Panc1 (cell line): Measurements from ENCODE around the gene KRTAP5-3. TPM values are rescaled to one million over a fixed set of nuclear protein-coding genes. Genes with fewer than 3 reads are reported as not detected.
A peak's percentile ranks its signal among the peaks of the same experiment; 100 is the strongest.

Experiments
- ATAC-seq: fragments of 200-7000 bp; cut with Tn5 transposase; 2 replicates; pipeline ENCODE4 v1.9.1; 2020; ENCODE audit warnings: mild to moderate bottlenecking, moderate library complexity
- BruUV-seq: library from RNA; stranded (reverse); fragments of 400-500 nt; replicated peaks from 2 replicates; lab custom pipeline; 2021; lab: Mats Ljungman, UMichigan
- CTCF ChIA-PET: fragments of 300-600 bp; sonication (Branson Sonifier 250); formaldehyde crosslinking; loops from one replicate; lab custom pipeline; 2022; ENCODE audit warnings: antibody characterized with exemption; lab: Charles Lee
- POLR2A ChIA-PET: fragments of 300-600 bp; sonication (Branson Sonifier 250); formaldehyde crosslinking; loops from one replicate; lab custom pipeline; 2022; ENCODE audit warnings: antibody characterized with exemption; lab: Charles Lee
- DNase-seq: peaks from one replicate; pipeline ENCODE4 v3.0.0-alpha.2; 2010; ENCODE audit warnings: low read depth, low spot score
- H3K27ac ChIP-seq: 2 replicates; pipeline ENCODE4 v1.5.1; 2011; ENCODE audit warnings: mild to moderate bottlenecking, low read length, inconsistent platforms
- H3K27me3 ChIP-seq: fragments of 200-500 bp; sonication (Bioruptor generic); 2 replicates; pipeline ENCODE4 v1.6.0; 2014; ENCODE audit warnings: low read length, inconsistent platforms; ENCODE audit not compliant: control insufficient read depth, insufficient read depth
- H3K36me3 ChIP-seq: fragments of 200-500 bp; sonication (Bioruptor generic); 2 replicates; pipeline ENCODE4 v1.5.1; 2014; ENCODE audit warnings: inconsistent platforms, mild to moderate bottlenecking, low read length, moderate library complexity; ENCODE audit not compliant: control insufficient read depth, insufficient read depth
- H3K4me1 ChIP-seq: 2 replicates; pipeline ENCODE4 v1.5.1; 2011; ENCODE audit warnings: inconsistent platforms, mild to moderate bottlenecking, low read length, moderate library complexity; ENCODE audit not compliant: control insufficient read depth, insufficient read depth
- H3K4me3 ChIP-seq, 2 experiments: 2 replicates each; pipeline ENCODE4 v1.5.1; 2011 to 2012; ENCODE audit warnings: low read depth in 2 of 2, low read length in 2 of 2, mild to moderate bottlenecking in 2 of 2, inconsistent platforms in 1 of 2, moderate library complexity in 1 of 2
- H3K9me3 ChIP-seq: fragments of 200-500 bp; sonication (Bioruptor generic); 2 replicates; pipeline ENCODE4 v1.5.1; 2014; ENCODE audit warnings: low read depth, mild to moderate bottlenecking, inconsistent platforms, low read length, moderate library complexity; ENCODE audit not compliant: control insufficient read depth, insufficient read depth
- CTCF ChIP-seq: fragments of 450-650 bp; IDR thresholded peaks from 2 replicates; pipeline ENCODE4 v1.5.1; 2017; ENCODE audit warnings: mild to moderate bottlenecking
- POLR2AphosphoS5 ChIP-seq: IDR thresholded peaks from 2 replicates; pipeline ENCODE4 v1.6.1; 2012; ENCODE audit warnings: mild to moderate bottlenecking, low read depth, low read length, moderate library complexity
- SIN3A ChIP-seq: IDR thresholded peaks from 2 replicates; pipeline ENCODE4 v1.6.1; 2012; ENCODE audit warnings: low read depth, mild to moderate bottlenecking, low read length, moderate library complexity, borderline replicate concordance; ENCODE audit not compliant: insufficient read depth
- TCF7L2 ChIP-seq: IDR thresholded peaks from 2 replicates; pipeline ENCODE4 v1.6.1; 2011; ENCODE audit warnings: mild to moderate bottlenecking, low read depth, low read length, inconsistent platforms
- in situ Hi-C: cut with HindIII; loops from 2 replicates; pipeline ENCODE4 v1.10.0; 2016; ENCODE audit warnings: low sequenced_read_pairs, low pct_unique_long_range_greater_than_20kb
- intact Hi-C: fragments of 100-400 bp; cut with micrococcal nuclease; formaldehyde crosslinking; loops from one replicate; pipeline ENCODE4 v1.10.0; 2022; ENCODE audit not compliant: unreplicated experiment
- total RNA-seq: library from RNA; stranded (reverse); gene quantifications from one replicate; pipeline ENCODE4 v1.2.1, GENCODE V29; 2021; ENCODE audit not compliant: unreplicated experiment
- TF ChIP-seq, protein P1 (sequence below), 2 experiments: IDR thresholded peaks; 2 replicates each; pipeline ENCODE4 v1.6.1; 2011 to 2012; ENCODE audit warnings: low read depth in 2 of 2, control low read depth in 1 of 2, low read length in 1 of 2, mild to moderate bottlenecking in 1 of 2, moderate library complexity in 1 of 2; ENCODE audit not compliant: insufficient read depth in 1 of 2

KRTAP5-3 gene
- total RNA-seq, 1 experiment from 2014 or later: not detected

- no peak overlapping the region for H3K27ac ChIP-seq
- ATAC-seq: peak; percentile 88
Observed at GRCh38 chr11:1652771-1653540, 44.7 kb upstream of the KRTAP5-3 start.

GRCh38 chr11:1652442-1652770 lies 44.1 kb upstream of the KRTAP5-3 start:
- Histone ChIP-seq H3K27me3 (no peaks in the 10 kb centered on the region), H3K36me3 (no peaks in the 10 kb centered on the region), H3K4me3 (no peak overlapping the region), H3K9me3 (no peaks in the 10 kb centered on the region), H3K27ac (no peak overlapping the region), H3K4me1 (0 out of 2 replicates have a peak, but pooled peaks cover 2% of the 10 kb centered on the region)
- ChIA-PET POLR2A (interaction anchor here (0.7 kb wide), 1 partner anchor 1517 kb away, joined by 5 read pairs; no protein-coding TSS in a partner anchor), CTCF (interaction anchor here (0.6 to 2.5 kb wide), 34 partner anchors 12 to 504 kb away, joined by 3 to 79 read pairs (median 4); partner anchors contain the start of genes MRPL23 and SYT8)
- BruUV-seq: no TSS peak
- TF ChIP-seq POLR2AphosphoS5 (no peak), CTCF (no peak), SIN3A (no peak), TCF7L2 (no peak)
- TF ChIP-seq, protein P1, sequence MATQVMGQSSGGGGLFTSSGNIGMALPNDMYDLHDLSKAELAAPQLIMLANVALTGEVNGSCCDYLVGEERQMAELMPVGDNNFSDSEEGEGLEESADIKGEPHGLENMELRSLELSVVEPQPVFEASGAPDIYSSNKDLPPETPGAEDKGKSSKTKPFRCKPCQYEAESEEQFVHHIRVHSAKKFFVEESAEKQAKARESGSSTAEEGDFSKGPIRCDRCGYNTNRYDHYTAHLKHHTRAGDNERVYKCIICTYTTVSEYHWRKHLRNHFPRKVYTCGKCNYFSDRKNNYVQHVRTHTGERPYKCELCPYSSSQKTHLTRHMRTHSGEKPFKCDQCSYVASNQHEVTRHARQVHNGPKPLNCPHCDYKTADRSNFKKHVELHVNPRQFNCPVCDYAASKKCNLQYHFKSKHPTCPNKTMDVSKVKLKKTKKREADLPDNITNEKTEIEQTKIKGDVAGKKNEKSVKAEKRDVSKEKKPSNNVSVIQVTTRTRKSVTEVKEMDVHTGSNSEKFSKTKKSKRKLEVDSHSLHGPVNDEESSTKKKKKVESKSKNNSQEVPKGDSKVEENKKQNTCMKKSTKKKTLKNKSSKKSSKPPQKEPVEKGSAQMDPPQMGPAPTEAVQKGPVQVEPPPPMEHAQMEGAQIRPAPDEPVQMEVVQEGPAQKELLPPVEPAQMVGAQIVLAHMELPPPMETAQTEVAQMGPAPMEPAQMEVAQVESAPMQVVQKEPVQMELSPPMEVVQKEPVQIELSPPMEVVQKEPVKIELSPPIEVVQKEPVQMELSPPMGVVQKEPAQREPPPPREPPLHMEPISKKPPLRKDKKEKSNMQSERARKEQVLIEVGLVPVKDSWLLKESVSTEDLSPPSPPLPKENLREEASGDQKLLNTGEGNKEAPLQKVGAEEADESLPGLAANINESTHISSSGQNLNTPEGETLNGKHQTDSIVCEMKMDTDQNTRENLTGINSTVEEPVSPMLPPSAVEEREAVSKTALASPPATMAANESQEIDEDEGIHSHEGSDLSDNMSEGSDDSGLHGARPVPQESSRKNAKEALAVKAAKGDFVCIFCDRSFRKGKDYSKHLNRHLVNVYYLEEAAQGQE (IDR thresholded peaks at IDR 0.05; ENCODE audit: insufficient read depth in 1 of 2, low read depth in 2 of 2, low read length in 1 of 2): no peak
- intact Hi-C loops: loop anchor here (5.0 kb wide), 3 partner anchors 40 to 500 kb away; no protein-coding TSS in a partner anchor
- in situ Hi-C loops: no loop called here
- DNase-seq (no peak), ATAC-seq (no peak)

More at GRCh38 chr11:1652771-1653540, 44.7 kb upstream of the KRTAP5-3 start:
- no TSS peak for BruUV-seq
- Histone ChIP-seq H3K9me3 (no peaks in the 10 kb centered on the region), H3K4me1 (0 out of 2 replicates have a peak, but pooled peaks cover 2% of the 10 kb centered on the region), H3K27me3 (no peaks in the 10 kb centered on the region), H3K36me3 (no peaks in the 10 kb centered on the region), H3K4me3 (no peak overlapping the region)
- intact Hi-C loops (loop anchor here (5.0 kb wide), 3 partner anchors 39 to 499 kb away; no protein-coding TSS in a partner anchor), in situ Hi-C loops (no loop called here)
- peak; percentile 99 for TF ChIP-seq CTCF
- no peak for TF ChIP-seq TCF7L2
- ChIA-PET POLR2A (interaction anchor here (0.7 kb wide), 1 partner anchor 1516 kb away, joined by 5 read pairs; no protein-coding TSS in a partner anchor), CTCF (interaction anchor here (0.6 to 2.5 kb wide), 37 partner anchors 12 to 503 kb away, joined by 3 to 79 read pairs (median 4); partner anchors contain the start of genes MRPL23 and SYT8)
- no peak for DNase-seq
